GM19438 (cell line): ENCODE data around the gene KCNMA1.

Experiments
- ATAC-seq: cut with Tn5 transposase; IDR thresholded peaks from one replicate; pipeline ENCODE4 v1.9.1; 2021; ENCODE audit warnings: low read depth; ENCODE audit not compliant: unreplicated experiment

The KCNMA1 gene

GRCh38 chr10:77082601-77083252, 554.9 kb downstream of the KCNMA1 start:
- ATAC-seq: no peak

DNA sequence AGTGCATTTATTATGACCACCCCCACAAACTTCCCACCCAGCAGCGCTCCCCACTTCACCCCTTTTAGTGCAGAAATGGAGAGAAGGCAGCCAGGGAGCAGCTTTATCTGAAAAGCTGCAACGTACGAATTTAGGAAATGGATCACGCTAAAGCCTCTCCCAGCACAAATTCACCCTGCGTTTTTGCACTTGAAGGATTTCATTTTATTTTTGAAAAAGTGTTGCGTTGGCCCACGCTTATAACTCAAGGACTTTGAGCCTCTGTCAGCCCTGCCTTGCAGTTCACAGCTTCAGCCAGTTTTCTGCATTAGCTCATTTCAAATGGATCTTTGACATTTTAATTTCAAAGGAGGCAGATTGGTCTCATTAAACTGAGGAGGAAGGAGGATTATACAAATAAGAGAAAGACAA, 556.1 kb downstream of the KCNMA1 start:
- ATAC-seq: no peak

DNA sequence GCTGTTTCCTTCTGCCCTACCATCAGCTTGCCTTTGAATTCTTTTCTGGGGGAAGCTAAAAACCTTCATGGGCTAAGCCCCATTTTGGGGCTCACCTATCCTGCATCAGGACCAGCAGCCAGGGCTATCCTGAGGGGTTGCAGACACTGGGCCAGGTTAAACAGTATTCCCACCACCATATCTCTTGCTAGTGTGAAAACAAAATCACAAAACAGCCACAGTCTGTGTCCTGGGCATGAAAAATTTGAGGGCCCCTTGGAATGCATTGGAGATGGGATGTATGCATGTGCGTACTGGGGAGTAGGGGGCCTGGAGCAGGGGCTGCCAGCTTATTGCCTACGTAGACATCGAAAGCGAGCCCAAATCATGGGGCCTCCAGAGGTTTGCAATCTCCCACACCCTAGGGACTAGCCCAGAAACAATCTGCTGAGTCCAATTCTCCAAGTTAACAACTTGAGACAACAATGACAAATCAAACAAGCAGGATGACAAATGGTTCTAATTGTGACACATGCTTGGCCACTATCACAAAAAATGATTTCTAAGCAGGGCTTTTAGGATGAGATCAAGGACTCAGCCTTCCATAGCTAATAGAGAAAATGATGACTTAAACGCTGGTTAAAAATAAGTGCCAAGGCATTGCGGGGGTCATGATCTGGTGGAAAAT, 557.1 kb downstream of the KCNMA1 start:
- ATAC-seq: no peak

DNA sequence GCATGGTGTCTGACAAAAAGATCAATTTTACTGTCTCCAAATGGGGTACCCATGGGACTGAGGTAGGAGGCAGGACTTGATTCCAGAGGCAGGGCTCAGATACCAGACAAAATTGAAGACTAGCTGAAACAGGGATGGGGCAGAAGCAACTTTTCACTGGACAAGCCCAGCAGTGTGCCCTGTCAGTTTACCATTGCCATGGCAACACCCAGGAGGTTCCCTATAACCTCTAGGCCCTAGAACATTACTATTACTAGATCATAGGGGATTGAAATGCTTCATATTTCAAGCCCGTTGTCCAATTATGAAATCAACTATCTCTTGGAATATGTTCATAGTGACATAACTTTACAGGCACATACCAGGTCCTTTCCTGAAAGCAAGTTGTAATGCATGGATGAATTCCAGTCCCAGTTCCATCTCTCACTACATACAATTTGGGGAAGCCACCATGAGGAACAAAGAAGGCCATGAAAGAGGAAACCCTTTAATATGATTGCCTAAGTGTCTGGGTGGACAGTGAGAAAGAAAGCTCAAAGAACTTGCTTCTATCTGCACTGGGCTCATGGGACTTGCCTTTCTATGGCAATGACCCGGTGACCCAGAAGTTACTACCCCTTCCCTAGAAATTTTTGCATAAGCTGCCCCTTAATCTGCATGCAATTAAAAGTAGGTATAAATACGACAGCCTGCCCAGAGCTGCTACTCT, 557.9 kb downstream of the KCNMA1 start:
- no peak for ATAC-seq

DNA sequence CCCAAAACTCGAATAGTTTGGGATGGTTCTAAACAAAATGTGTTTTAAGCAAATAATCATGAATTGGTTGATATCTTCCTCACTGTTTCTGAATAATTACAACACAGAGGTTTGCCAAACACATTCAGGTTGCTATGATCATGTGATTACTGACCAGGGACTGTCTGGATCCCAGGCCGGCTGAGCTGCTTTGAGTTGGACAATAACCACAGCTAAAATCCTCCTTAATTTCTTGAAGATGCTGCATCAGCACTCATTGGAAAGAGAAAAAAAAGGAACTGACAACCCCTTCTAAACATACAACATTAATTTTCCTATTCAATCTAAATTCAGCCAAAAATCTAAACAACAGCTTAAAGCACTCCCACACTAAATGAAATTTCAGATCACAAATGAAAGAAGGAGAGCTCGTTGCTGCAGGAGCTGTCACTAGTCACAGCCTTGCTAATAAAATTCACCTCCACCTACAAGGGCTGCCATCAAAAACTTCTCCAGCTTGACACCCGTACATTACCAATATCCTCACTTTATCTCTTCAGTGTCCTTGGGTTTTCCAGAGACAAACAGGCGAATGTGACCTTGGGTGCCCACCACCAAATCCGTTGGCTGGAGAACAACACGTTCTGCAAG, 560.2 kb downstream of the KCNMA1 start:
- no peak for ATAC-seq

GRCh38 chr10:77075926-77076325, 561.7 kb downstream of the KCNMA1 start:
- ATAC-seq: no peak

DNA sequence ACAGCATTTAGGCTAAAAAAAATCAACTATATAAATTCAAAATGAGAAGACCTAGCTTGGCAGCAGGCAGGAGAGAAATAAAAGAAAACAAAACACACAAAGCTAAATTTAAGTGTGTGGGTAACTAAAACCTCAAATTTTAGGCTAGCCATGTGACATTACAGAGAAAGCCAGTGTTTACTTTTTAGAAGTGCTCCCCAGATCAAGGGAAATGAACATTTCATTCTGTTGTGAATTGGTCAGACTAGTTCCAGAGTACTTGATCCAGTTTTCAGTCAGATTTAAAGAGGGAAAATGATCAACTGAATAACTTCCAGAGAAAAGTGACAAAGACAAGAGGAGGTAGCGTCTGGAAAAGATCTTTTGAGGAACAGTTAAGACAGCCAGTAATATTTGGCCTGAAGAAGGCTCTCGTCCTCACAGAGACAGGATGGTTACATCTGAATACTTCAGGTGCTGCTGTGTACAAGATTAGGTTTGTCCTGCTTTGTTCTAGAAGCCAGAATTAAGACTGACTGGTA, 563.4 kb downstream of the KCNMA1 start:
- ATAC-seq: no peak

DNA sequence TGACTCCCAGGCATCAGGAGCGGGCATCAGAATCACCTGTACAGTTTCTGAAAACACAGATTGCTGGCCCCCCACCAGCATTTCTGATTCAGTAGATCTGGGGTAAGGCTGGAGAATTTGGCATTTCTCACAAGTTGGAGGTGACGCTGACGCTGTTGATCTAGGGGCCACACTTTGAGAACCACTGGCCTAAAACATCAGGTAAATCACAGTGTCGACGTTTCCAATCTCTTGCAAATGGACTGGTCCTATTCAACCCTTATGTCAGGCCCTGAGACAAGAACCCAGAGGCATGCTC, 564.0 kb downstream of the KCNMA1 start:
- no peak for ATAC-seq

DNA sequence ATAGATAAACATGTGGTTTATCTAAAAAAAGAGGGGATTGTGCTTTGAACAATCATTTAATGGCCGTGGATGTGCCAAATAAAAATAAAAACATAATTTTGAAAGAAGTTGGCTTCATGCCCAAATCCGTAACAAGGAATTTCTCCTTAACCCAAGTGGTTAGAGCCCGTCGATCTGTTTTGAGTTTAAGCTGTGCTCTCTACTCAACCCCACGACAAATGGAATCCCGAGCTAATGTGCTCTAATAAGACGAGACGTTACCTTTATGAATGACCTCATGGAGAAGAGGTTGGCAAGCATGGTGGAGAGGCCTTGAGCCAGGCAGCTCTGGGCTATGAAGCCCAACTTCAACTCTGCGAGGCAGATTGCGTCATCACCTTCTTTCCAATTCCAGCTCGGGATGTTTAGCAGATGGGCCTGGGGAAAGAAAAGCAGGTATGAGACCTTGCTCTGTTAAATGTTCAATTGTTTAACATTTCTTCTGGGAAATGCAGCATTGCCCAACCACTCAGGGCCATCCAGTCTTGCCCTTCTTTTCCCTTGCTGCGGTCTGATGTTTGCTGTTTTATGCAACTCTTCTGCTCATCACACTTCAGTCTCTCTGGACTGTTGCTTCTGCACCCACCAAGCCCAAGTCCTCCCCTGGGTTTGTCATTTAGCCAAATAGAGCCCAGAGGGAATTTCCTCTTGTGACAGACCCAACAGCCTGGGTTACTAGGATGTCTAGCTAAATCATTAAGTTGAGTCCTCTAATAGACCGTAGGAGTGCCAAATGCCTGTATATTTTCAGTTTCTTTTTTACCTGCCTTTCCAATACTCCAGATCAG, 564.6 kb downstream of the KCNMA1 start:
- no peak for ATAC-seq

DNA sequence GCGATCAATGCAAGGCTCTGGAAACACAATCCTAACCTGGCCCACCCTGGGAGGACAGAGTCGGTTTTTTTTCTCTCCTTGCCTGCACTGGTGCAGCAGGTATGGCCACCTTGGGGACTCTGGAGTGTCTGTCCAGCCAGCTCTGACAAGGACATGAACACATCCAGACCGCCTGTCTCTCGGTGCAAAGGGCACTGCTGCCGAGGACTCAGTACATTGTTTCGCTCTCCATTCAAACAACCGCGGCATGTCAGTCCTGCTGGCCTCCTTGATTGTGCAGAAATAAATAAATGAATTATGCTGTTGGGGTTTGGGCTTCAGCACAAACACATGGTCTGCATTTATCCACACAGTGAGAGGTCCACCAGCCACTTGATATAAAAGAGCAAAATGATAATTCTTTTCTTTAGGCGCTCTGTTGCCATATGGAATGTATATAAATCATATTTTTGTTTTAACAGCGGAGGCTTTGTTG, 565.2 kb downstream of the KCNMA1 start:
- no peak for ATAC-seq

GRCh38 chr10:77071956-77072355, 565.7 kb downstream of the KCNMA1 start:
- ATAC-seq: no peak

GRCh38 chr10:77071001-77071511, 566.6 kb downstream of the KCNMA1 start:
- no peak for ATAC-seq

DNA sequence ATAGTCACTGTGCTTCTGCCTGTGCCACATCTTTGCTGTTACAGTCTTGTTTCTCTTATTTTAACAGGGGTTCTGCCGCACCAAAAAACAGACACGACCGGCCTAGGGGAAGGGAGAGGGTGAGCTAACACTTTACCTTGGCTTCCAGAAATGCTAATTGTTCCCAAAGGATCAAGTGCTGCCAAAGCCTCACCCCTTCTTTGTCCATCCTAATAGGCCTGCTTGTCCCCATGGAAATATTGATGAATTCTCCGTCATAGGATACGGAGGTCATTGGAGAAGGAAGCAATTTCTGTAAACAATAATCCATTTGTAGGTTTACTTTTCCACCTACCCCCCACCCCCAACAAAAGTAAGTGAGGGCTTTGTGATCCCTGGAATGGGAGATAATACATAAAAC, 567.3 kb downstream of the KCNMA1 start:
- ATAC-seq: no peak

- ATAC-seq: no peak
Observed at GRCh38 chr10:77068969-77069368, 568.6 kb downstream of the KCNMA1 start.

GRCh38 chr10:77068272-77068671, 569.3 kb downstream of the KCNMA1 start:
- no peak for ATAC-seq

GRCh38 chr10:77062381-77062780, 575.2 kb downstream of the KCNMA1 start:
- ATAC-seq: no peak

GRCh38 chr10:77060913-77061312, 576.7 kb downstream of the KCNMA1 start:
- ATAC-seq: no peak

DNA sequence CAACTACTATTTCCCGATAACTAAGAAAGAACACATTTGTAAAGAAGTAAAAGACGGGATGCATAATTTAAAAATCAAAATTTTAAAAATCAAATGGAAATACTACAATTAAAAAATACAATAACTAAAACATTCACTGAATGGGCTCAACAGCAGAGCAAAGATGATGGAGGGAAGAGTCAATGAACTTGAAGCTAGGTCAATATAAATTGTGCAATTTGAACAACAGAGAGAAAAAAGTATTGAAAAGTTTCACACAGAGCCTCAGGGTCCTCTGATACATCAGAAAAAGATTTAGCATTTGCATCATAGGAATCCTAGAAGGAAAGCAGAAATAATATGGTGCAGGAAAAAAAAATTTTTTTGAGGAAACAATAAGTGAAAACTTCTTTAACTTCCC, 581.0 kb downstream of the KCNMA1 start:
- ATAC-seq: no peak

- no peak for ATAC-seq
Observed at GRCh38 chr10:77052593-77052992, 585.0 kb downstream of the KCNMA1 start.

DNA sequence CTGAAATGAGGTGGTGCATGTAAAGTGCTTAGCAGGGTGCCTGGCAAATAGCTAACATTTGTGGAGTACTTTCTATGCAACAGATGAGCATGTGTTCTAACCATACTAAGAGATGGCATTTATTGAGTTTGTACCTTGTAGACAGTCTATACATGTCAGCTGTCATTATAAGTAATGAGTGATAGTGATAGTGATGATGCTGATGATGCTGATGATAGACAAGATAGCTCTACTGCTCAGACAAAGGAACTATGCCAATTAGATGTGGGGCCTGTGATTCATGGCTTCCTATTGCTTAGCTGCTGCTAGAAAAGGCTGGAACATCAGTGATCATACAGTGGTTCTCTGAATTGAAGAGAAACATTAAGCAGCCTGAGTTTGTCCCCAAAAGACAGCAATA, 585.8 kb downstream of the KCNMA1 start:
- ATAC-seq: no peak
